Body of pancreas (tissue), 4 donors: ENCODE data around the gene SPDYC. TPM values are rescaled to one million over a fixed set of nuclear protein-coding genes. Genes with fewer than 3 reads are reported as not detected.

ENCODE experiments used
- ATAC-seq: fragments of 150-250 bp; one replicate; pipeline ENCODE4 v1.9.1; 2016
- DNase-seq, 4 donors: peaks; one replicate each; pipeline ENCODE4 v3.0.0-alpha.2; 2019
- H3K27ac ChIP-seq, 4 donors: fragments of 200-600 bp; sonication (generic); 1 replicate in 3 of 4; 2 replicates in 1 of 4; pipeline versions ENCODE4 v1.5.1 to v1.6.1; 2016 to 2019; ENCODE audit warnings: mild to moderate bottlenecking in 1 of 4, mixed read lengths in 1 of 4, moderate library complexity in 1 of 4
- H3K27me3 ChIP-seq, 2 donors: fragments of 200-600 bp; sonication (generic); one replicate each; pipeline ENCODE4 v1.6.0; 2016; ENCODE audit warnings: mild to moderate bottlenecking in 1 of 2
- H3K36me3 ChIP-seq, 2 donors: fragments of 200-600 bp; sonication (generic); replicated peaks in 1 of 2; 2 replicates each; pipeline ENCODE4 v1.5.1; 2016; ENCODE audit warnings: low read depth in 2 of 2; ENCODE audit not compliant: insufficient read depth in 1 of 2
- H3K4me1 ChIP-seq: fragments of 200-600 bp; sonication (generic); one replicate; pipeline ENCODE4 v1.6.0; 2016
- H3K4me3 ChIP-seq, 2 donors: fragments of 200-600 bp; sonication (generic); 1 replicate in 1 of 2; 2 replicates in 1 of 2; pipeline ENCODE4 v1.5.1; 2016 to 2019
- H3K9me3 ChIP-seq, 3 donors: fragments of 200-600 bp; sonication (generic); 1 replicate in 2 of 3; 2 replicates in 1 of 3; pipeline ENCODE4 v1.5.1; 2016
- CTCF ChIP-seq, 7 experiments: fragments of 450-650 bp in 4 of 7; fragments of 200-600 bp in 3 of 7; sonication (generic) in 3 of 7; IDR thresholded peaks; one replicate each; pipeline ENCODE4 v1.5.1; 2016 to 2019; ENCODE audit warnings: antibody characterized with exemption in 7 of 7
- POLR2A ChIP-seq, 3 donors: fragments of 450-650 bp; IDR thresholded peaks; one replicate each; pipeline ENCODE4 v1.6.1; 2016; ENCODE audit warnings: antibody characterized with exemption in 3 of 3, mild to moderate bottlenecking in 2 of 3
- WGBS, 2 donors: methylation state at CpG; one replicate each; pipeline ENCODE4 v1.1.5; 2017; 5-methylcytosine and 5-hydroxymethylcytosine counted together
- intact Hi-C: fragments of 100-400 bp; cut with DNase I; formaldehyde crosslinking; loops from one replicate; pipeline ENCODE4 v1.15.1; 2023
- total RNA-seq, 2 donors: library from RNA; depleted of rRNA; stranded (reverse); fragments of >200 nt; gene quantifications; one replicate each; pipeline ENCODE4 v1.1.0, GENCODE V29; 2016

The SPDYC gene
- total RNA-seq, 2 donors from 2014 or later, result not detected

DNA sequence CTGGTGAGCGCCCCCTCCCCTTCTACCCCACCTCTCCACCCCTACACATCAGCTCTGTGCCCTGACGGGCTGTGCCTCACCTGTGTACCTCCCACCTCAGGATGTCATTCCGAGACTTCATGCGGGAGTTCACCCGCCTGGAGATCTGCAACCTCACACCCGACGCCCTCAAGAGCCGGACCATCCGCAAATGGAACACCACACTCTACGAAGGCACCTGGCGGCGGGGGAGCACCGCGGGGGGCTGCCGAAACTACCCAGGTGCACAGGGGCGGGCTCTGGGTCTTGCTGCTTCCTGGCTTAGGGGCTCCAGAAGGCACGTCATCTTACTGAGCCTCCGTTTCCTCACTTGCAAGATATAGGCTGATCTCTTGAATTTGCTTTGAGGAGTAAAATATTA, 18.5 kb downstream of the SPDYC start:
- H3K27ac ChIP-seq, result no peak overlapping the region
- ATAC-seq, result no peak

DNA sequence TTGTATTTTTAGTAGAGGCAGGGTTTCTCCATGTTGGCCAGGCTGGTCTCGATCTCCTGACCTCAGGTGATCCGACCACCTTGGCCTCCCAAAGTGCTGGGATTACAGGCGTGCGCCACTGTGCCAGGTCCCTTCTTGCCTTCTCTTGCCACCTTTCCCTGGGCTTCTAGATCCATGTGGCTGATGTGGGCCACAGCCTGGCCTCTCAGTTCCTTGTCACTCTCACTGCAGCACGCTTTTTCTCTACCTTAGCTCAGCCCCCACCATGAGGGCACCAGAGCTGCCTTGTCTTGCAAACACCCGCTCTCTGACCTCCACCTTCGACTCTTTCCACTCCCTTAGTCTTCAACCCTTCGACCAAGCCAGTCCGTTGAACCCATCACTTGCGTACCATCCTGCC, 19.2 kb downstream of the SPDYC start:
- H3K9me3 ChIP-seq, result no peaks in the 10 kb centered on the region
- WGBS, 2 donors, result 86 to 92% methylated on average over 10 of the region's 10 CpGs

More for the DNA sequence above, 18.5 kb downstream of the SPDYC start:
- peaks cover 0 to 40% of the 10 kb centered on the region in 2 donors for H3K36me3 ChIP-seq
- TF ChIP-seq CTCF (IDR thresholded peaks at IDR 0.05) (no peak), POLR2A (IDR thresholded peaks at IDR 0.05) (no peak)
- peaks cover 18% of the 10 kb centered on the region for H3K4me1 ChIP-seq
- H3K4me3 ChIP-seq, result no peak overlapping the region
- WGBS, 2 donors, result 95 to 96% methylated on average over 7 to 17 of the region's 18 CpGs
- no peaks in the 10 kb centered on the region for H3K9me3 ChIP-seq
- intact Hi-C loops, result loop anchor here (5.0 kb wide), 1 partner anchor 56 kb away; the partner anchor contains the start of gene SYVN1
- peak in 1 of 4 donors; percentile 9 for DNase-seq
- H3K27me3 ChIP-seq, result no peaks in the 10 kb centered on the region

DNA sequence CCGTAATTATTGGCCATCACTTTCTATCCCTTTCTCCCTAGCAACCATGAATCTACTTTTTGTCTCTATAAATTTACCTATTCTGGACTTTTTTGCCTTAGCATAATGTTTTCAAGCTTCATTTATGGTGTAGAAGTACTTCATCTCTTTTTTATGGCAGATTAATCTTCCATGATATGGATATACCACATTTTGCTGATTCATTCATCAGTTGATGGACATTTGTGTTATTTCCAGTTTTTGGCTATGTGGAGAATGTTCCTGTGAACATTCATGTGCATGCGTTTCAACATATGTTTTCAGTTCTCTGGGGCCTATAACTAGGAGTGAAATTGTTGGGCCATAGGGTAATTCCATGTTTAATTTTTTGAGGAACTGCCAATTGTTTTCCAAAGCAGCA, 24.5 kb downstream of the SPDYC start:
- TF ChIP-seq CTCF (IDR thresholded peaks at IDR 0.05) (no peak), POLR2A (IDR thresholded peaks at IDR 0.05) (no peak)
- Histone ChIP-seq H3K36me3 (peaks cover 0 to 22% of the 10 kb centered on the region in 2 donors), H3K9me3 (no peaks in the 10 kb centered on the region), H3K4me3 (no peak overlapping the region), H3K4me1 (peaks cover 7% of the 10 kb centered on the region), H3K27me3 (no peaks in the 10 kb centered on the region), H3K27ac (no peak overlapping the region)
- DNase-seq (no peak), ATAC-seq (no peak)
- intact Hi-C loops, result no loop called here
- 88 to 90% methylated on average over 2 of the region's 2 CpGs for WGBS, 2 donors

More for the DNA sequence above, 19.2 kb downstream of the SPDYC start:
- no peak overlapping the region for H3K4me3 ChIP-seq
- ATAC-seq (no peak), DNase-seq (peak in 1 of 4 donors; percentile 6)
- peaks cover 0 to 40% of the 10 kb centered on the region in 2 donors for H3K36me3 ChIP-seq
- no peak overlapping the region for H3K27ac ChIP-seq
- intact Hi-C loops, result loop anchor here (5.0 kb wide), 1 partner anchor 57 kb away; the partner anchor contains the start of gene SYVN1
- peaks cover 12% of the 10 kb centered on the region for H3K4me1 ChIP-seq
- H3K27me3 ChIP-seq, result no peaks in the 10 kb centered on the region
- TF ChIP-seq POLR2A (IDR thresholded peaks at IDR 0.05) (no peak), CTCF (IDR thresholded peaks at IDR 0.05) (no peak)

DNA sequence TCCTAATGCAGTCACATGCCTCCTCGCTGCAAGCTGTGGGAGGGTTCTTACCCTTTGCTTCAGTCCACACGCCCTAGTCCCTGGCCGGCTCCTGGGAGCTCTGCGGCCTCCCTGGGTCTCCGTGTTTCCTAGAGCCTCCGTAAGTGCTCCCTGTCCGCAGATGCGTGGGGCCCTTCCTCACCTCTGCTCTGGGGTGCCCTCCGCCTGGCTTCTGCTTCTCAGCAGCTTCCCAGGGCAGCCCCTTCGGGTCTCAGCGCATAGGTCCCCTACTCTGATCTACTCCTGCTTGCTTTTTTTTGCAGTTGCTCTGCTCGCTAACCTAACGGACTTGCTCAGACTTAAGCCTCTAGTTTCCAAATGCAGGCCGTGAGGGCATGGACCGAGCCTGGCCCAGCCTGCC, 34.1 kb downstream of the SPDYC start:
- 87 to 94% methylated on average over 15 of the region's 15 CpGs for WGBS, 2 donors
- ATAC-seq (no peak), DNase-seq (no peak)
- Histone ChIP-seq H3K27ac (no peak overlapping the region), H3K36me3 (peaks cover 11 to 23% of the 10 kb centered on the region in 2 donors), H3K4me1 (no peaks in the 10 kb centered on the region), H3K9me3 (no peaks in the 10 kb centered on the region), H3K4me3 (no peak overlapping the region), H3K27me3 (no peaks in the 10 kb centered on the region)
- TF ChIP-seq POLR2A (IDR thresholded peaks at IDR 0.05) (no peak), CTCF (IDR thresholded peaks at IDR 0.05) (no peak)
- intact Hi-C loops, result loop anchor here (10.0 kb wide), 1 partner anchor 51 kb away; no protein-coding TSS in a partner anchor
